Tibial nerve (tissue), 4 donors: ENCODE results near the gene DOC2A.

Source experiments
- CTCF ChIP-seq, 5 experiments: fragments of 200-600 bp in 3 of 5; fragments of 450-650 bp in 2 of 5; sonication (generic) in 3 of 5; IDR thresholded peaks; one replicate each; pipeline ENCODE4 v1.5.1; 2016 to 2019; ENCODE audit warnings: antibody characterized with exemption in 5 of 5, mild to moderate bottlenecking in 3 of 5, moderate library complexity in 2 of 5
- EP300 ChIP-seq, 2 donors: sonication (generic); formaldehyde crosslinking; IDR thresholded peaks; one replicate each; pipeline ENCODE4 v1.6.1; 2017; ENCODE audit warnings: antibody characterized with exemption in 2 of 2, mild to moderate bottlenecking in 1 of 2
- POLR2A ChIP-seq, 2 donors: fragments of 450-650 bp; IDR thresholded peaks; one replicate each; pipeline ENCODE4 v1.6.1; 2017; ENCODE audit warnings: antibody characterized with exemption in 2 of 2, mild to moderate bottlenecking in 2 of 2, moderate library complexity in 2 of 2

DNA sequence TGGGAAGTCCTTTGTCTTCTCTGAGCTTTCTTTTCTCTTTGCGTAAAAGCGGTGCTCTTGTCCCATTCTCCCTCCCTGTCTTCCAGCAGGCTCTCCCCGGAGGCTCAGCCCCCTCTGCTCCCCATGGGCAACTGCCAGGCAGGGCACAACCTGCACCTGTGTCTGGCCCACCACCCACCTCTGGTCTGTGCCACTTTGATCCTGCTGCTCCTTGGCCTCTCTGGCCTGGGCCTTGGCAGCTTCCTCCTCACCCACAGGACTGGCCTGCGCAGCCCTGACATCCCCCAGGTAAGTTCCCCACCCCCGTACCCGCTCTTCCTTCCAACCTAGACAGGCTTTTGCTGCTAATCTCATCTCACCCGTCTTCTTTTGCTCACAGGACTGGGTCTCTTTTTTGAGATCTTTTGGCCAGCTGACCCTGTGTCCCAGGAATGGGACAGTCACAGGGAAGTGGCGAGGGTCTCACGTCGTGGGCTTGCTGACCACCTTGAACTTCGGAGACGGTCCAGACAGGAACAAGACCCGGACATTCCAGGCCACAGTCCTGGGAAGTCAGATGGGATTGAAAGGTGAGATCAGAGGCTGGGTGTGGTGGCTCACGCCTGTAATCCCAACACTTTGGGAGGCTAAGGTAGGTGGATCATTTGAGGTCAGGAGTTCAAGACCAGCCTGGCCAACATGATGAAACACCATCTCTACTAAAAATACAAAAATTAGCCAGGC is 47.6 kb downstream of the DOC2A start:
- no peak for TF ChIP-seq POLR2A (IDR thresholded peaks at IDR 0.05)
- TF ChIP-seq CTCF (IDR thresholded peaks at IDR 0.05), result no peak
- TF ChIP-seq EP300 (IDR thresholded peaks at IDR 0.05), result no peak
